SKM-1 (cell line): Measurements from ENCODE around the gene IPMK.

ENCODE experiments used
- DNase-seq: peaks from one replicate; lab custom pipeline; 2025; ENCODE audit not compliant: unreplicated experiment; lab: John Stamatoyannopoulos, UW

The IPMK gene

DNA sequence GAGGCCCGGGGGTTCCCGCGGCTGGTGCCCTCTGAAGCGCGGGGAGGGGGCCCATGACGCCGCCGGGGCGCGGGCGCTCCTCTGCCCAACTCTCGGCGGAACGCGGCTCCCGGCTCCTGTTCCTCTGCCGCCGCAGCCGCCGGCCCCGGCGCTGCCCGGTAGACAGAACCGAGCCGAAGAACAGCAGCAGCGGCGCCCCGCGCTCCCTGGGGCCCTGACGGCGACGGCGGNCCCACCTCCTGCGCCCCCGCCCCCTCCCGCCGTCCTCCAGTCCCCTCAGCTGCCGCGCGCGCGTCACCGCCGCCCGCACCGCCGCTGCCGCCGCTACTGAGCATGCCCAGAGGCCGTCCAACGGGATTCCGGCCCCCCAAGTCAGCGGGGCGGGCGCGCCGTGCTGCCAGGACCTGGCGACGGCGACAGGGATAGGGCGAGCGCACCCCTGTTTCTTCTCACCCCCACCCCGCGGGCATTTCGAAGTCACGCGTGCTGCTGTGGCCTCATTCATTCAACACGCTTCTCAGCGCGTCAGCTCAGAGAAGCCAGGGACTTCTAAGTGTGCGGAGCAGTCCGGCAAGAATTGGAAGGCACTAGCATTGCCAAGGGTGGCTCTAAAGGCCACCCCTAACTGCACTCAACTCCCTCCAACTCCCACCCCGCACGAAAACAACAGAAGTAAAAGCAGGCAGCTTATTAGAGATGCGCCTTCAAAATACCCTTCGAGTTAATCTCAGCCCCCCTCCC lies at the start of gene IPMK:
Gene IPMK, minus strand, starts transcription at position 182 of the 741 bp plus-strand sequence. CDS start 283 bp downstream, outside the sequence.
- peak; percentile 70 for DNase-seq

DNA sequence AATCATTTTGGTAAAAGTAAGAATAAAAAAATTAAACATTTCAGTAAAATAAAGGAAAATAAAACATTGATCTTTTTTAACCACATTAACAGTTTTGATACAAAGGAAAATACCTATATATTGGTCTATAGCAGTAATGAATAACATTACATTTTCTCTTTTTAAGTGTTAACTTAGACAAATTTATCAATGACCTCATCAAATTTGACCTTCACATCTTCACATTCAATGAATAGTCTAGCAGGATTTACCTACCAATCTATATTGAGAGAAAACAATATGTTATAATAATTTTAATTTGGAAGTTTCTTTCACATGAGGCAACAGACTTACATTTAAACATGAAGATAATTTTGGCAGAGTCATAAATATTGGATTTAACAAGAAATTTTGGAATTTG lies 49.2 kb upstream of the IPMK start:
- no peak for DNase-seq

DNA sequence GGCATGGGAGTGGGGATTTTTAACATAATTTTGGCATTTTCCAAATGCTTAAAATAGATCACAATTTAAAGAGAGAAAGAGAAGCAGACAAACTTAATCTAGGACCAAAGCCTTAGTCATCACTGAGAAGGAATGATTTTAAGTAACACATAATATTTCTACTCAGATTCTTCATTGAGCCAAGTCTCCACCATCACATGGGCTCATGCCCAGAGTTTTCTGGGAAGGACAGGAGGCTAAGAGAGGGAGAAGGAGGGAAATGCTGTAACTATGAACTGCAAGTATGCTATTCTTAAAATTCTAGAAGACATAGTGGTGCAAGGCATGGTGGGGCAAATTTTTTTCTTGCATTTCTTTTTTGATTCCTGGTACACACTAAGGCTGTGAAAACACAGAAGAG lies 43.3 kb upstream of the IPMK start:
- no peak for DNase-seq

DNA sequence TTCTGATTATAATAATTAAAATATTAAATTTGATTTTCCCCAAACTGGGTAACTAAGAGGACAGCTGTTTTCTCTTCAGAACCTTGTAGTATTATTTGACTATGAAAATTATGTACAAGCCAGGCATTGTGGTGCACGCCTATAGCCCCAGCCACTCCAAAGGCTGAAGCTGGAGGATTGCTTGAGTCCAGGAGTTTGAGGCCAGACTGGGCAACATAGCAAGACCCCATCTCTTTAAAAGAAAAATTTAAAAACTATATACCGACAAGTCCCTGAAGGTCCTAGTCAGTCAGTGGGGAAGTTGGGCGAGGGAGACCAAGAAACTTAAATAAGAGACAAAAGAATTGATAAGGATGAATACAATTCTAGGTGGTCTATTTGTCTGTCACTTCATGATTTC lies 40.0 kb upstream of the IPMK start:
- DNase-seq = no peak

DNA sequence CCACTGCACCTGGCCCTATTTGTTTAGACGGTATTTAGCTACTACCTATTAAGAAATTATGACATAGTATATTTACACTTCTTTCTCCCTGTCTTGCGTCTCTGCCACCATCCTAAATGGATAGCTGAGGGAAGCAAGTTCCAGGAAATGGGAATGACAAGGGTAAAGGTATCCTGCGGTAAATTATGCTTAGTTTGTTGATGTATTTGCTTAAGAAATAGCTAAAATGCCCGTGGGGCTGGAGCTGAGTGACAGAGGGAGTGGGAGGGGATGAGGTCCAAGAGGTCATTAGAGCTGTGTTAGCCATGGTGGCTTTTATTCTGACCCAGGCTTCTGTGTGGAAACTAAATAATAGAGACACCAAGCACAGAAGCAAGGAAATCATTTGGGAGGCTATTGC lies 38.1 kb upstream of the IPMK start:
- no peak for DNase-seq

DNA sequence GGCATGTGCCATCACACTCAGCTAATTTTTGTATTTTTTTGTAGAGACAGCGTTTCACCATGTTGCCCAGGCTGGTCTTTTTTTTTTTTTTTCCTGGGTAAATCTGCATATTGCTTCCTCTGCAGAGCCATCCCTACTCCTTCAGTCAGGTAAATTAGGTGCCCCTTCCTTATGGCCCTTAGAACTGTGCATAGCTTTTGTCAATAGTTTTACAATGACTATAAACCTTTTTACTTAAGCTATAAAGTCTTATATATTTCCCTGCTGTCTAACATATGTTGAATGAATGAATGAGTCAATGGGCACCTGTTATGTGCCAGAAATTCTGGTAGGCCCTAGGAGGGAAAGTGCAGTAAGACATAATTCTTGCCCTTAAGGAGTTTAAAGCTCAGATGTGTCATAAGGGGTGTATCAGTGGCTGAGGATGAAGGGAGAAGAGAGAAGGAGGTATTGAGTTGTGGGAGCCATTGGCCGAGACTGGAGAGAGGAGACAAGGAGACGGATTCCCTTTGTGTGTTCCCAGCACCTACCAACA lies 36.5 kb upstream of the IPMK start:
- DNase-seq = no peak

DNA sequence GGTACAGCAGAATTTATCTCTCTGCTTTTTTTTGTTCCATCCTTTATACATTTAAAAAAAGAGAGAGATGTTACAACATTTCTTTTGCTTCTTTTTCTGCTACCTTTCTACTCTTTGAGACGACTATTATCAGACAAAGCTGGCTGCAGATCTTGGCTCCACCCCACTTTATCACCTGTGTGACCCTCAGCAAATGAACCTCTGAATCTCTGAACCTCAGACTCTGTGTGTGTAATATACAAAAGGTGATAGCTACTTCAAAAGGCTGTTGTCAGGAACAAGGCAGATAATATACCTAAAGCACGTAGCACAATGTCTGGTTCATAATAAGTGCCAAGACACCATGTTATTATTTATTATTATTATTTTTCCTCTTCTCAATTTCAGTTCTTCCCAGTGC lies 34.6 kb upstream of the IPMK start:
- DNase-seq = no peak

DNA sequence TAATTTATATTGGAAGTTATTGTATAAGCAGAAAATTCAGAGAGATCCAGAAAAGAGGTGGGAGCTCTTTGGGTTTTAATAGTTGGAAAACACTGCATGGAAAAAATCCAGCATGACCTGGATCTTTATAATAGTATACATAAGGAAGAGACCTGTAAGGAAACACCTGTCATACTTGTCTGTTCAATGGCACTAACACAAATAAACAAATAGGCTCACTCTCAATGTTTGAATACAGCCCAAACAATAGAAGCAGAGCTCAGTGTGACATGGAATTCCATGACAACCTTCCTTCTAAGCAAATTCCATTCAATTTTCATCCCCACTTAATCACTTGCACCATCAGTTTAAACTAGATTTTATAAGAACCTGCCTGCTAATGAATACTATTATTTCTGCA lies 33.0 kb upstream of the IPMK start:
- no peak for DNase-seq

DNA sequence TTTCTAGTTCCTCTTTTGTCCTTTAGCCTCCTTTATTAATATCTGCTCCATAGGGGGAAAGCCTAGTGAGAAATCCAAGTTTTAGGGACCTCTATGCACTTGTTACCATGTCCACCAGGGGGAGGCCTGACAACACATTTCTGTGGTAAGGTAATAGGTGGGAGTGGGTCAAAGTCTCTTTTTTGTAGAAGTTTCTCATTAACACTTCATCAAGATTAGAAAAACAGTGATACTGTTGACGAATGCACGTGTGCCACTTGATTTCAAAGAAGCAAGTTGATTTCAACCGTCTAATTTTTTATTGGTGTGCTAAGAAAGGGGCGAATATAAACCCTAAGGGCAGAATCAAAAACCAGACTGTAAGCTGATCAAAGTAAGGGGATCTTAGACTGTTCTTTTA lies 31.9 kb upstream of the IPMK start:
- peak; percentile 63 for DNase-seq

DNA sequence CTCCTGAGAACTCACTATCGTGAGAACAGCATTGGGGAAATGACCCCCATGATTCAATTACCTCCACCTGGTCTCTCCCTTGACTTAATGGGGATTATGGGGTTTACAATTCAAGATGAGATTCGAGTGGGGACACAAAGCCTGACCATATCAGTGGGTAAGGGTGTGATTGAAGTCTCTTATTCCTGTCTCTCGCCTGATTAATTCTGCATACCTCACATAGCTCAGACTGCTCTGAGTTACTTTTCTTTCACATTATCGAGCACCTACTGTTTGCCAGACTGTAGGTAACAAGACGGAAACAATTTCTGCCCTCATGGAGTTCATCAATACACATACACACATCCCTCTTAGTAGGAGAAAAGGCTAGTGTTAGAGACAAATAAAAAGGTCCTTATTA lies 26.3 kb upstream of the IPMK start:
- DNase-seq = no peak

DNA sequence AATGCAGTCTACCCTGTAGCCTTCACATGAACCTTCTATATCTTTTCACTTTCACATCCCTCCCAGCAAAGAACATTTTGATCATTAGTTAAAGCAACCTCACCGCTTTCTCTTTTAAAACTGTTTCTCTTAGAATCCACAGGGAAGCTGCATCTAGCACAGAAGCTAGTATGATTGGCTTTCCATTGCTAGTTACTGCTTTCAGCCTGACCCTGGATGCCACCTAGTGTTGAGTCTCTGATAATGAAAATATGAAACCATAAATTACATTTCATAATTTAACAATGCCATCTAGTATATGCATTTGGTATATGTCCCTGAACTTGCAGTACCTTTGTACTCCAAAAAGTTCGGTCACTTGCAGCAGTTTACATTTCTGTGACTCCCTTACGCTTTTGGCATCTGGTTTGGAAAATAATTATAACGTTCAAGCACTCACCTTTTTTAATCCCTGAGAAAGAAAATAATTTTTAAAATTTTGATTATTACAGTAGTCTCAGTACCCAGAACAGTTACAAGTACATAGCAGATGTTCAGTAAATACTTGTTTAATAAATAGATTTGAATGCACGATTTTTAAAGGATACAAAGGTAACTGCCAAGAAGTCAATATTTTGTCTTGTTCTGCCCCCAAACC lies 24.0 kb upstream of the IPMK start:
- DNase-seq = peak; percentile 13

DNA sequence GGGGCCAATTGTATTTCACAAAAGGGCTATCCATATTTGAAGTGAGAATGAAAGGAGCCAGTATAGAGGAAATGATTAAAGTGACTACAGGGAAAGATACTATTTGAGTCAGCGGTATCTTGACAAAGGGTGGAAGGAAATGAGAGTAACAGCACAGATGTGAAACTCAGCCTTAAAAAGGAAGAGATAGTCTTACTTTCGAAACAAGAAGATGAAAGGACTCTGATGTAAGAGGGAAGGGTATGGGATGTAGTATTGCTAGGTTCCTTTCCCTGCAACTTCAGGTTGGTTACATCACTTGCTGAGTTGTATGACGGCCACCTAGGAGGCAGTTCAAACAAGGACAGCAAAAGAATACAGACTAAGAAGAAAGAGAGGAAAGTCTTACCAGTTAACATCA lies 14.9 kb upstream of the IPMK start:
- peak; percentile 94 for DNase-seq

DNA sequence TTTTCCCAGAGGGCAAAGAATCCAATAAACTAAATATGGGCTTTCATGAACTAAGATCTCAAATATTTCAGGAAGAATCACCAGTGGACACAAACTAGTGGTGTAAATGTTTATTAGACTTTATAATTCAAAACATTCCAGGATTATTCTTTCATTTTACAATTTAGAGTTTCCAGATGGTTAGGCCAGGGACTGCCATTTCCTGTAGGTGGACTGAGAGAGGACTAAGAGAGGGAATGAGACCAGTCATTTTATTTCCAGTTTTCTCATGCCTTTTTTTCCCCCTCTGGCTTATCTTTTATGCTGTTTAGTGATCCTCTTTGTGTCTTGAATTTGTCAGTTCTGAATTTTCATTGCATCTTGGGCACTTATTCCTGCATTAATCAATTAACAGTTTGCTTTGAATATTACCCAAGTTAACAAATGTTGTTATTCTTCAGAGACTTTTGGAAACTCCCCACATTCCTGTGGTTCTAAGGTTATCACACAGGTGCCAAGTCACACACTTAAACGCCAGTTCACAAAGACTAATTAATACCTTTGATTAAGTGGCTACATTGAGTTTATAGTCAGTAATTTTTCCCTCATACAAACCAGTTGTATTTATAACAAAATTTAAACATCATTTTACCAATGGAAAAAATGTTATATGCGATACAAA lies 13.5 kb upstream of the IPMK start:
- no peak for DNase-seq

DNA sequence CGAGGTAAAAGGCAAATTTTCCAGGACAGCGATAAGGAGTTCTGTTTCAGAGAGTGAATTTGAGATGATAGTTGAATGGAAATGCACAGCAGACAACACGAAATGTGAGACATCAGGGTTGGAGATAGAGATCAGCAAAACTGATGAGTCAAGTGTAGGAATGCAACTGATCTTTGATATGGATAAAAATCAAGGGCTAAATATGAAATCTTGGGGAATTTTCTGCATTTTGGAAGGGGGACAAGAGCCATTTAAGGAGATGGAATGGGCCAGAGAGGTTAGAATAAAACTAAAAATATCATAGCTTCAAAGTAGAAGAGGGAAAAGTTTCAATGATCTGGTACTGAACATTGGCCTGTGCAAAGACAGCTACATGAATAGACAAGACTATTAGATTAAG lies 12.8 kb upstream of the IPMK start:
- DNase-seq = no peak

DNA sequence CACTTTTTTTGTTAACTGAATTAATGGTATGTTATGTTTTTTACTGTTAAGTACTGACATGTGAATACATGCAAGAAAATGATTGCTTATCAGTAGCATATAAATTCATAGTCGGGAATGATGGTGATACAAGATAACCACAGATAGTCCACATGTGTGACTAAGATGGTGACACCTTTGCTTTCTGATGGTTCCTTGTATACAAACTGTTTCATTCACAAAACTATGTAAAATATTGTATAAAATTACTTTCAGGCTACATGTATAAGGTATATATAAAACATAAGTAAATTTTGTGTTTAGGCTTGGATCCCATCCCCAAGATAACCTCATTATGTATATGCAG lies 11.2 kb upstream of the IPMK start:
- no peak for DNase-seq

DNA sequence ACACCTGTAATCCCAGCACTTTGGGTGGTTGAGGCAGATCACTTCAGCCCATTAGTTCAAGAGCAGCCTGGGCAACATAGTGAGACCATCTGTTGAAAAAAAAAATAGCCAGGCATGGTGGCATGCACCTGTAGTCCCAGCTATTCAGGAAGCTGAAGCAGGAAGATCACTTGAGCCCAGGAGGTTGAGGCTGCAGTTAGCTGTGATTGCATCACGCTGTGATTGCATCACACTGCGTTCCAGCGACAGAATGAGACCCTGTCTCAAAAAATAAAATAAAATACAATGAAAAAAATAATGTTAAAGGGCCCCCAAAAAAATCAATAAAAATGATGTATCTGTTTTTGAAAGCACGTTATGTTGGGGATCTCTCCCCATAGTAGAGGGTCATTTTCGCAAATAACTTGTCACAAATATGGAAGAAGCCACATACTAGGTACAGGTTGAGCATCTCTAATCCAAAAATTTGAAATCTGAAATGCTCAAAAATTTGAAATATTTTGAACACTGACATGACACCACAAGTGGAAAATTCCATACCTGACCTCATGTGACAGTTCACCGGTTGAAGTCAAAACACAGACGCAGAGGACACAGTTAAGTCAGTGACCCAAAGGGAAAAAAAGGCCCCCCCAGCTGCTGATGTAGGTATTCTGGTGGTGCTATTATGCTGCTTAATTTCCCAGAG lies 10.7 kb upstream of the IPMK start:
- no peak for DNase-seq

DNA sequence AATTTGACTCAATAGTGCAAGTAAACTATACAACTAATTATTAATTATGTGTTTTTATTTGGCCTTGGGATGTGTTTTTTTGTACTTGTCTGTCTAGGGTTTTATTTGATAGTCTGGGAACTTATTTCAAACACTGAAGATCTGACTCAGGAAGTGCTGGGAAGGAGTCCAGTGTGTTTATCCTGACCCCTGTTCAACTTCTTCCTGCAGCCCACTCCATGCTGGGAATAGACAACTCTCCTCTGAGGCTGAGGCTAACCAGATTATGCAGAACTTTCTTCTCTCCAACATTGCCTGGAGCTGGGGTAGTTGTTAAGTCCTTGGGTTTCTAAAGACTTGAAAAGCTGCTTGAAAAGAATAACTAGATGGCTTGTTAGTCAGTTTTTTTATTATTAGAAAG lies 8.2 kb upstream of the IPMK start:
- DNase-seq = no peak

DNA sequence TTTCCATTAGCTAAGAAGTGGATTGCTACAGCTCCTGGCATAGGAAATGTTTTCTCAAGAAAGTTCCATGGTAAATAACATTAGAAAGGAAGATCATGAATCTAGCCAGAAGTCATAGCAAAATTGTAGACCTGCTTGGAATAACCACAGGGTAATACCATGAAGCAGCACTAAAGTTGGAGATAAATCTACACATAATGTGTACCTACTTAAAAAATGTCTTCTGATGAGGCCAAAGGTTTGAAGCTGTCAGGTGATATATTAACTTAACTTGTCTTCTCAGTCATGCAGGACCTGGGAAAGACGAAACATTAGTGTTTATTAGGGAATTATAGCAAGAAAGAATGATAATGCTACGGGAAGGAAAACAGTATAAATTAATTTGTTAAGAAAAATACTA lies 7.6 kb upstream of the IPMK start:
- DNase-seq = no peak

DNA sequence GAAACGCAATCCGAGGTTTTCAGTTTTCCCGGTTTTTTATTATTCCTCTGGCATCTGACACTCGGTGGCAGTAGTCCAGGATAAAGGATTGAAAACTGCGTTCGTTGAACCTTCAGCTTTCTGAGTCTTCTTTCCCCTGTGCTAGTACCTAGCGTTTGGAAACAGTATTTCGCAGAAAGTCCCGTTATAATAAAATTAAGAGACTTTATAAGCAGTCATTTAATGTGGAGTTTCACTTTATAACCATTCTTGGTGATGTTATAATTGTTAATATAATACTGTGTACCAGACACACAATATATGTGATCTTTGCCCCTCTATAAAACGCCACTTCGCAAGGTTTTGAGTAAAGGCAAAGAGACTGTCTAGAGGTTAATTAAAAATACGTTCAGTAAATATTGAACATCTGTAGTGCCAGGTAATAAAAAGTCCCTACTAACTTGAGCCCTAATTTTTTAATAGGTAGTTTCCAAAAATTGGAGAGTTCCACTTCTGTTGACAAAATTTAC lies 2.1 kb upstream of the IPMK start:
- DNase-seq = no peak

DNA sequence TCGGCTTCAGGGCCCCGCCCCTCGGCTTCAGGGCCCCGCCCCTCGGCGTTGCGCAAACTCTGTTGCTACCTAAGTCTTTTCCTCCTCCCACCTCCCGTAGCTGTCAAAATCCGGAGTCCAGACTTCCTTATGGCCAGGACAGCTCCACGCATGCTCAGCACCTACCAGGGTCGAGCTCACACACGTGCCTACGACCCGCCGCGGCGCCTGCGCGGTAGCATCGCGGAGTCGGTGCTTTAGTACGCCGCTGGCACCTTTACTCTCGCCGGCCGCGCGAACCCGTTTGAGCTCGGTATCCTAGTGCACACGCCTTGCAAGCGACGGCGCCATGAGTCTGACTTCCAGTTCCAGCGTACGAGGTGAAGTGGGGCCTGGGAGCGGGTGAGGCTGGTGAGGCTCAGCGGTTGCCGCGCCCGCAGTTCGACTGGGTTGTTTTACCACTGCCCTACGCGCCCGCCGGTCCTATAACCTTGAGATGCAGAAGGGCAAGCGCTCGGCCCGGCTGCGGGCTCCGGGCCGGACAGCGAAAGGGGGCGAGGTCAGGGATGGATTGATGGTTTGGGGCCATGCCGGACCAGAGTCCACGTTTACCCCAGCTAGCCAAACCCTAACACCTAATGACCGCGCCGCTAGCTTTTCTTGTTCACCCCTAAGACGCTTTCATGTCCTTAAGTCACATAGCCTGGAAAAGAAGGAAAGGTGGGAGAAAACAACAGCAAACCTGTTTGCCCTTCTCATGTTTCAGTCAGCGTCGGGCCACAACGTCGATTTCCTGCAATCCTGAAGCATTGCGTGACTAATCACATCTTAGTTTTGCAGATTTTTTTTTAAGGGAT lies 1.5 kb upstream of the IPMK start, which contains the start of gene CISD1:
Gene CISD1, plus strand, starts transcription at position 217 of the 836 bp plus-strand sequence. Its CDS starts 112 bp downstream, at position 329.
- DNase-seq = peak; percentile 96
